Activated T-helper 9 cell treated with anti-CD3 and anti-CD28 coated beads, Interleukin-2, amount 50 U/mL, for 16 hours (primary cell): Measurements from ENCODE around the gene ZDHHC24.
"Not testable (repeated sequence)": the region's sequence is repeated elsewhere in the genome, so short reads cannot be mapped to it uniquely, and the experiment has no call there.

Experiments used
- DNase-seq: peaks from one replicate; pipeline ENCODE4 v3.0.0-alpha.2; 2020; ENCODE audit warnings: low read depth

Gene ZDHHC24

DNA sequence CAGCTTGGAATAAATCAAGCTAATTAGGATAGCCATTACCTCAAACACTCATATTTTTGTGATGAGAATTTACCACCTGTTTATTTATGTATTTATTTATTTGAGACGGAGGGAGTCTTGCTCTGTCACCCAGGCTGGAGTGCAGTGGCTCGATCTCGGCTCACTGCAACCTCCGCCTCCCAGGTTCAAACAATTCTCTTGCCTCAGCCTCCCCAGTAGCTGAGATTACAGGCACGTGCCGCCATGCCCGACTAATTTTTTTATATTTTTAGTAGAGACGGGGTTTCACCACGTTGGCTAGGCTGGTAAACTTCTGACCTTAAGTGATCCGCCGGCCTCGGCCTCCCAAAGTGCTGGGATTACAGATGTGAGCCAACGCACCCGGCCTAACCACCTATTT is 896 bp downstream of the ZDHHC24 start:
- DNase-seq, result not testable (repeated sequence)

DNA sequence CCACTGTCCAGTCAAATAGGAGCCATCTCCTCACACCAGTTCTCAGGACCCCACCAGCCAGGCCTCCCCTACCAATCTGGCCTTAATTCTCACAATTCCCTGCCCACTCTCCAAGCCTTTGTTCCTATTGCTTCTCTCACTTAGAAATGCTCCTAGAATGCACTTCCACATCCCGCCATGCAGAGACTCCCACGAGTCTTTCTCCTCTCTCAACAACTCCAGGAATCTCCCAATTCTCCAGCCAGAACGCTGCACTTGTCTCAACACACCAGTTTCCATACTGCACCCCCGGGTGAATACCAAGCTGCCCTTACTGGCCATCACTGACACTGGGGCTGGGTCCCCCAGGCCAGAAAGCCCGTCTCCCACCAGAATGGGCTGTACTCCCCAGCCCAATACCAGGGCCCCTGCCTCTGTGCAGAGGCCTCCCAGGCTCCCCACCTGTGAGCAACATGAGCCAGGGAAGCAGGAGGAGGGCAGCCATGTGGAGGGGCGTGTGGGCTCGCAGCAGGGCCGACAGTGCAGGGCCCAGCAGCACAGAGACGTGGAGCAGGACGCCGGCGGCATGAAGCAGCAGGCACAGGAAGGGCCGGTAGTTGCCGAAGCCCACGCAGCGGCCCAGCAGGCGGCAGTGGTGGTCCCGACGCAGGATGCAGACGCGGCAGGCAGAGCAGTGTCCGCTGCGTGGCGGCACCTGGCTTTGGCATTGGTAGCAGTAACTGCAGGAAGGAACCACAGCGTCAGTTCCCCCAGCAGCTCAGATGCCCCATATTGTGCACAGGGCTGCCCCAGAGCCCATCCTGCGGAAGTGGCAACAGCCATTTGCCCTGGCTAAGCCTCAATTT is 2.4 kb downstream of the ZDHHC24 start:
- DNase-seq, result peak; percentile 26

GRCh38 chr11:66542362-66542761 is 3.5 kb downstream of the ZDHHC24 start:
- no peak for DNase-seq

- DNase-seq, result no peak
These were observed 4.0 kb downstream of the ZDHHC24 start for GRCh38 chr11:66541892-66542291.

- not testable (repeated sequence) for DNase-seq
These were observed 5.2 kb downstream of the ZDHHC24 start for GRCh38 chr11:66540598-66540997.

GRCh38 chr11:66539870-66540213 is 6.0 kb downstream of the ZDHHC24 start:
- no peak for DNase-seq

GRCh38 chr11:66539170-66539869 is 6.5 kb downstream of the ZDHHC24 start:
- no peak for DNase-seq

GRCh38 chr11:66532784-66533183 is 13.1 kb downstream of the ZDHHC24 start:
- DNase-seq, result no peak

GRCh38 chr11:66531841-66532240 is 14.0 kb downstream of the ZDHHC24 start:
- no peak for DNase-seq

GRCh38 chr11:66530927-66531709 is 14.7 kb downstream of the ZDHHC24 start:
- no peak for DNase-seq

DNA sequence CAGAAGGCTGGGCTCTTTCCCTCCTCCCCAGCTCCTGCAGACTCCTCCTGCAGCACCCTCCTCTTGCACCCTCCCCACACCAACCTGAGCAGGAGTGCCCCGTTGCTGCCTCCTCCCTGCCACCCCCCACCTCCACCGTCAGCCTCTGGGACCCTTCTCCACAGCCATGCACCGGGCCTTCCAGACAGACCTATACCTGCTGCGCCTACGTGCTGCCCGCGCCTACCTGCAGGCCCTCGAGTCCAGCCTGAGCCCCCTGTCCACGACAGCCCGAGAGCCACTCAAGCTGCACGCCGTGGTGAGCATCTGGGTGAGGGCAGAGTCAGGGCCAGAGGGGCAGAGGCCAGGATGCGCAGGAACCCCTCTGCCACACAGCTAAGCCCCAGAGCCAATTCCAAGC is 16.2 kb downstream of the ZDHHC24 start:
- DNase-seq, result no peak

- no peak for DNase-seq
These were observed 16.8 kb downstream of the ZDHHC24 start for GRCh38 chr11:66529069-66529468.

DNA sequence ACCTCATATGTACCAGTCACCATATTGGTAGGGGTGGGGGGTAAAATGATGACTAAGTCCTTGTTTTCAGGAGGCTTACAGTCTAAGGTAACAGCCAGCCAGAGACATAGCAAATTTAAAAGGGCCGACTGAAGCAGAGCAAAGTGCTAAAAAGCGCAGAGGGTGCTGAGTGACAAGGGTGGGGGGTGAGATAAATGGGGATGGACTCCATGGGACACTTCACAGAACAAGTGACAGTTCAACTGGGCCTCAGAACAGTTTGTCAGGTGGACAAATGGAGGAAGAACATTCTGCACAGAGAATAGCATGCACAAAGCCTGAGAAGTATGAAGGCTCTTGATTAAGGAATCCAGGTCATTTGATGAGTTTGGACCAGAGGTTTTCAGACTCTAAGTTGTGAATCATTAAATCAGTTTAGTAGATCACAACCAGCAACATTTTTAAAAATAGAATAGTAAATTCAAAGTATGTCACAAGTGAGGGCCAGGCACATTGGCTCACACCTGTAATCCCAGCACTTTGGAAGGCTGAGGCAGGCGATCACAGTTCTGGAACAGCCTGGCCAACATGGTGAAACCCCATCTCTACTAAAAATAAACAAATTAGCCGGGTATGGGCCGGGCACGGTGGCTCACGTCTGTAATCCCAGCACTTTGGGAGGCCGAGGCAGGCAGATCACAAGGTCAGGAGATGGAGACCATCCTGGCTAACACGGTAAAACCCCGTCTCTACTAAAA is 21.4 kb downstream of the ZDHHC24 start:
- DNase-seq, result no peak

GRCh38 chr11:66523611-66524010 is 22.2 kb downstream of the ZDHHC24 start:
- no peak for DNase-seq

GRCh38 chr11:66510990-66511339 is 34.9 kb downstream of the ZDHHC24 start:
- no peak for DNase-seq

DNA sequence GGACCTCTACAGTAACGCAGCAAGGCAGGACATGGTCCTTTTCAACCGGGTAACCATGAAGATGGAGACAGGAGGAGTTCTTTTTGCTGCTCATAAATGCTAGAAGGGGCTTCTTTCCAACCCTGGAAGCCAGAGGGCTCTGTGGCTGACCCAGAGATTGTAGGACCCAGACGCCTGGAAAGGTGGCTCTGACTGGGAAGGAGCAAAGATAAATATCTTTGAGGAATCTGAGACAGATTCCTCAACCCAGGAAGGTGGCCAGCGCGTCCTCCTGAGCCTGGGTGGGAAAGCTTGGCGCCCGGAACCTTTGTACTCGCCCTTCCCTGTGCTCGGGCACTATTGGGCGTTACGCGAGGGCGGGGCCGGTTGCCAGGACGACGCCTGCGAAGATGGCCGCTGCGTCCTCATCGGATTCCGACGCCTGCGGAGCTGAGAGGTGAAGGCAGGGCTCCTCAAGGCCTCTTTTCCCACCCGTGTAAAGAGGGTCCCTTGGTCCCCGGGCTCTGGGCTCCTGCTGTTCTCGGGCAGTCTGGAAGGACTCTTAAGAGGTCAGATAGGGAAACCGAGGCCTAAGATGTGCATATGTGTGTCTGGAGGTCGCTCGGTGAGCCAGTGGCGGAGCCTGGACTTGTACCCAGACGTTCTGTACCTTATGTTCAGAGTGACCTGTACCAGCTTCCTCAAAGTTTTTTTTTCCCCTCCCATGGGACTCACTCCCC is 35.4 kb downstream of the ZDHHC24 start, which contains the start of gene BBS1:
TSS of gene BBS1 (plus strand) at position 365 of the 719 bp plus-strand sequence. CDS start at position 390, 25 bp downstream.
- DNase-seq, result peak; percentile 74

DNA sequence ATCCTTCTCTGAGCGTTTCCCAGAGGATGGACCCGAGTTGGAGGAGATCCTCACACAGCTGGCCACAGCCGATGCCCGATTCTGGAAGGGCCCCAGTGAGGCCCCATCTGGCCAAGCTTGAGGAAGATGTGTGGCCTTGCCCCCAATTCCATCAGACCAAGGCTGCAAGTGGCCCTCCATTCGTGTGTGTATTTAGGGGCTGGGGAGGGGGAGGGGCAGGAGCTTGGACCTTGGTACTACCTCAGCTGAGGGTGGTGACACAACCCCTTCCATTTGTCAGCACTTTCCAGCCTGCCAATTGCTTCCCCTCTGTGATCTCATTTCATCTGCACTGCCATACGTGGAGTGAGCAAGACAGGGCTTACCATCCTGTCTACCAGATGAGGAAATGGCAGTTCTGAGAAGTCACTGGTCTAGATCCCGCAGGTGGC is 36.7 kb downstream of the ZDHHC24 start:
- DNase-seq, result no peak

DNA sequence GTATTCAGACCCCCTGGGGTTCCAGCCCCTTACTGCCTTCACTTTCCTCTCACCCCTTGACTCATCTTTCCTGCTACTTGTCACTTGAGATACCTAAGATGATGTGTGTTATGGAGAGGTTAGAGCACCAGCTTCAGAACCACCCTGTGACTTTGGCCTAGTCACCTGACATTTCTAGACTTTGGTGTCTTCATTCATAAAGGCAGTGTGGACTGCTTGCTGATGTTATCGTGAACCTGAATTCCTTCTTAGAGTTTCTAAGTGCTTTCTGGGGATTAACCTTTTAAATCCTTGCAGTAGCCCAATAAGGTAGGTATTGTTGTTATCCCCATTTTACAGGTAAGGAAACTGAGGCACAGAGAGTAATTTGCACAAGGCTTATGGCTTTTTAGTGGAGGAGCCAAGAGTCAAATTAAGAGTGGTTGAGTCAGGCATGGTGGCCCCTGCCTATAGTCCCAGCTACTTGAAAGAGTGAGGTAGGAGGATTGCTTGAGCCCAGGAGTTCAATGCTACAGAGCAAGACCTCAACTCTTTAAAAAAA is 40.5 kb downstream of the ZDHHC24 start:
- DNase-seq, result no peak

DNA sequence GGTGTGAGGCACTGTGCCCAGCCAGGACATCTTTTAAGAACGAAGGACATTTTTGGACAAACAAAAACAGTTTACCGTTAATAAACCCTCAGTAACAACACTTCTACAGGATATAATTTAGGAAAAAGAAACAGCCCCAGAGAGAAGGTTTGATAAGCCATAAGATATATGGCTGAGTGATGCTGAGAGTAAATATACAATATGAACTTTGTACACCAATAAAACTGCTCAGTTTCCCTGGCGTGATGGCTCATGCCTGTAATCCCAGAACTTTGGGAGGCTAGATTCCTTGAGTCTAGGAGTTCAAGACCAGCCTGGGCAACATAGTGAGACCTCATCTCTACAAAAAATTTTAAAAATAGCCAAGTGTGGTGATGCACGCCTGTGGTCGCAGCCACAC is 47.3 kb downstream of the ZDHHC24 start:
- DNase-seq, result no peak

- DNase-seq, result no peak
These were observed 48.6 kb downstream of the ZDHHC24 start for GRCh38 chr11:66497206-66497605.

GRCh38 chr11:66495401-66495854 is 50.4 kb downstream of the ZDHHC24 start:
- DNase-seq, result no peak
